ENCODE results near the gene KBTBD12. TPM values are rescaled to one million over a fixed set of nuclear protein-coding genes. Genes with fewer than 3 reads are reported as not detected.

Gene KBTBD12
- total and polyA plus RNA-seq, 12 donors: 5.1 to 54.2 (median 31.5) TPM

DNA sequence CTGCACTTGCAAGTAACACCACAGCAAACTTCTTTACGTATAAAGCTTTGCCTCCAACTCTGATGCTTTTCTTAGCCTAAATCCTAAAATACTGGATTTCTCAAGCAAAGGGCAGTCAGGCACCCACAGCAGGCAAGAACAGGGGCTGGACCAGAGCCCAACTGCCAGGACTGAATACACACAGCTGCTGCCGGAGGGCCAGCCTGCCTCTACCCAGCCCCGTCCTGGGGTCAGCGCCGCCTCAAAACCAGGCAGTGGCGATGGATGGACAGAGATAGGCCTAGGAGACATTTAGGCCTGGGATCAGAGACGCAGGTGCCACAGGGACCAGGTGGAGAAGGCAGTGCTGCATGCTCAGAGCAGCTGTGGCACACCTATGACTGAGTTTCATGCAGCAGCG lies 89.6 kb downstream of the KBTBD12 start:
- intact Hi-C loops (cut with DNase I): no loop called here

GRCh38 chr3:128006061-128007032 lies 91.3 kb downstream of the KBTBD12 start:
- Histone ChIP-seq H3K4me1 (peaks cover 0 to 8% (median 0%) of the 10 kb centered on the region in 9 donors), H3K36me3 (no peaks in the 10 kb centered on the region), H3K4me3 (peak overlapping the region in 1 of 10 donors; percentile 17), H3K27me3 (peaks cover 0 to 24% (median 18%) of the 10 kb centered on the region in 7 donors), H3K9me3 (no peaks in the 10 kb centered on the region), H3K27ac (peak overlapping the region in 1 of 10 donors; percentile 4)
- 41 to 42% methylated on average over 30 of the region's 30 CpGs for WGBS, 2 donors
- ATAC-seq (peak; percentile 25 to 58 (median 43)), DNase-seq (no peak)
- TF ChIP-seq CTCF (IDR thresholded peaks at IDR 0.05): no peak
- intact Hi-C loops (cut with DNase I): no loop called here

More for the DNA sequence above, 89.6 kb downstream of the KBTBD12 start:
- Histone ChIP-seq H3K4me1 (peaks cover 0 to 8% (median 0%) of the 10 kb centered on the region in 9 donors), H3K27me3 (peaks cover 0 to 24% (median 15%) of the 10 kb centered on the region in 7 donors), H3K27ac (no peak overlapping the region), H3K9me3 (no peaks in the 10 kb centered on the region), H3K4me3 (no peak overlapping the region), H3K36me3 (no peaks in the 10 kb centered on the region)
- no peak for DNase-seq
- no peak for TF ChIP-seq CTCF (IDR thresholded peaks at IDR 0.05)
- 84 to 90% methylated on average over 8 of the region's 8 CpGs for WGBS, 2 donors
- peak in 1 of 8 donors; percentile 49 for ATAC-seq

- peak overlapping the region in 1 of 10 donors; percentile 17 for H3K4me3 ChIP-seq
- H3K4me1 ChIP-seq: peaks cover 0 to 8% (median 0%) of the 10 kb centered on the region in 9 donors
- peaks cover 0 to 24% (median 18%) of the 10 kb centered on the region in 7 donors for H3K27me3 ChIP-seq
- intact Hi-C loops (cut with DNase I): no loop called here
- no peaks in the 10 kb centered on the region for H3K9me3 ChIP-seq
- 32 to 36% methylated on average over 11 of the region's 11 CpGs for WGBS, 2 donors
- no peaks in the 10 kb centered on the region for H3K36me3 ChIP-seq
- no peak overlapping the region for H3K27ac ChIP-seq
- ATAC-seq (peak in 6 of 8 donors; percentile 36 to 59 (median 44)), DNase-seq (no peak)
- TF ChIP-seq CTCF (IDR thresholded peaks at IDR 0.05): no peak
Observed at GRCh38 chr3:128007033-128007424, 92.0 kb downstream of the KBTBD12 start.

- DNase-seq (no peak), ATAC-seq (no peak)
- intact Hi-C loops (cut with DNase I): no loop called here
- Histone ChIP-seq H3K27me3 (peaks cover 0 to 25% (median 18%) of the 10 kb centered on the region in 7 donors), H3K9me3 (no peaks in the 10 kb centered on the region), H3K27ac (no peak overlapping the region), H3K4me3 (no peak overlapping the region), H3K4me1 (peaks cover 0 to 8% (median 0%) of the 10 kb centered on the region in 9 donors), H3K36me3 (no peaks in the 10 kb centered on the region)
- WGBS, 2 donors: 94 to 97% methylated on average over 12 of the region's 12 CpGs
- no peak for TF ChIP-seq CTCF (IDR thresholded peaks at IDR 0.05)
Observed at GRCh38 chr3:128009952-128010846, 95.2 kb downstream of the KBTBD12 start.
